GM19043 (cell line): ENCODE measurements around the gene LOC128125822.

ENCODE experiments used
- ATAC-seq: cut with Tn5 transposase; IDR thresholded peaks from one replicate; pipeline ENCODE4 v1.9.1; 2021; ENCODE audit warnings: low read depth; ENCODE audit not compliant: unreplicated experiment

The LOC128125822 gene

DNA sequence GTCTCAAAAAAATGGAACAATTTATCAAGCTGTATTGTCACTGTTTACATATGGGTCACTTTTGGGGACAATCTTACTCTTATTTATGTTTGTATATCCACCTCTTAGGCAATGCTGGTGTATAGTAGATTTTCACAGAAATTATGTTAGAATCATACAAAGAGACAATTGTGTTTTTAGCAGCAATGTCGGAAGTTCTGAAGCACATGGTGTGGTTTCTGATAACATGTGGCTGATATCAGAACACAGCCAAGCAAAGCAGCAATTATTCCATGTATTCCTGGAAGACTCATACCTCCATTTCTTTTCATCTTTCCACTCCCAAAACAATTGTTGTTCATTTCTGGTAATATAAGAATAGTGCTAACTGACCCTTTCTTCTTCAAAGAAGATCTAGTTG is 17.5 kb upstream of the LOC128125822 start:
- no peak for ATAC-seq

DNA sequence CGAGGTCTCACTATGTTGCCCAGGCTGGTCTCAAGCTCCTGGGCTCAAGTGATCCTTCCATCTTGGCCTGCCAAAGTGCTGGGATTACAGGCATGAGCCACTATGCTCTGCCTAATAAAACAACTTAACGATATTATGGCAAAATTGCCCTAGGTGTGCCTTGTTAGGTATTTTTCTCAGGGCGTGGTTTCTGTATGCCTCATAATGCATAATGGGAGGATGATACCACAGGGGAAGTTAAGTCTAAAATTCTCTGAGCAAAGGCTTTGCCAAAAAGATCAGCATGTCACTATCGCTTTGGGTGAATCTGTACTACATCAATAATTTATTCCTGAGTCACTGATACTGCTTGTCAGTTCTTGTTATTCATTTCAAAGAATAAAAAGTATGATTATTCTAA is 15.9 kb upstream of the LOC128125822 start:
- no peak for ATAC-seq

DNA sequence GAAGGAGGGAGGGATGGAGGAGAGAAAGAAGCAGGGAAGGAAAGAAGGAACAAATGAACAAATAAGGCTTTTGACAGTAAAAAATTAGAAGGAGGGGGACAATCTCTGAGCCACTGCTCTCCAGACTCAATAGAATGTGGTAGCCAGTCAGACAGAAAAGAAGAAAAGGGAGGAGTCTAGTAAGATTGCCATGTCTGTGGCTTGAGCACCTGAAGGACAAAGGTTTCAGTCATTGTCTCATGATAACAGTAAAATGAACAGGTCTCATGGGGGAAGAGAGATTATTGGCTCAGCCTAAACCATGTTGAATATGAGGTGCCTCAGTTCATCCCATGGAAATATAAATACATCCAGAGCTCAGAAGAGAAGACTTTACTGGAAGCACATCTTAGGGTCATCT is 14.0 kb upstream of the LOC128125822 start:
- peak; percentile 51 for ATAC-seq

DNA sequence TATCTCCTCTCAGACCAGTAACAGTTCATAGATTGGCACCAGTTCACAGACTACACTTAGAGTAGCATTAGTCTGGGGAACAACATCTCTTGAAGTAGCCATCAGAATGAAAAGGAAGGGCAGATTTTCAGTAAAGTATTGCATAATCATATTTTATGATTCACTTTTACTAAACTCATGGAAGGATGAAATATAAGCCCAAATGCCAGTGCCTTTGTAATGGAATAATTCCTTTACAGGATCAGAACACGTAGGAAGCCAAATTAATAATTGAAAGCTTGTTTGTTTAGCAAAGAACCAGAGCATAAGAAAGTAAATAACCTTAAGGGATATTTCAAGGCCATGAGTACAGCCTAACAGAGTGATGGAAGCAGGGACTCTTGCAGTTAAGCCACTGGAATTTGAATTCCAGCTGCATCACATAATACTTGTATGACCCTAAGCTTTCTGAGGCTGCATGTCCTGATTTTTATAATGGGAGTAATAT is 11.4 kb upstream of the LOC128125822 start:
- no peak for ATAC-seq

DNA sequence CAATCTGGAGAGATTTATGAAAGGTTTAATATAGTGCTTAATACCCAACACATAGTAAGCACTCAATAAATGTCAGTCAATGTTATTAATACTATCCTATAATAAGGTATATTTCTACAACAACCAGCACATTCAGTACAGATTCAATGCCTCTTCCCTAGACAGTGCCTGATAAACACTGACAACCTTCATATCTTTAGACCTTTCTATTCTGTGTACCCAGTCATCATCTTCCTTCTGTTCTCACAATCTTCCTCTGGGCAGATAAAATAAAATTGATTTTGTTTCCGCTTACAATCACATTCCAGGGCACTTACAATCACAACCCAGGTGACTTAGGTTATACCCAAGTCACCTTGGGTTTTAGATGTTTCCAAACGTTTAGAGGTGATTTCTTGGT is 11.0 kb upstream of the LOC128125822 start:
- no peak for ATAC-seq

DNA sequence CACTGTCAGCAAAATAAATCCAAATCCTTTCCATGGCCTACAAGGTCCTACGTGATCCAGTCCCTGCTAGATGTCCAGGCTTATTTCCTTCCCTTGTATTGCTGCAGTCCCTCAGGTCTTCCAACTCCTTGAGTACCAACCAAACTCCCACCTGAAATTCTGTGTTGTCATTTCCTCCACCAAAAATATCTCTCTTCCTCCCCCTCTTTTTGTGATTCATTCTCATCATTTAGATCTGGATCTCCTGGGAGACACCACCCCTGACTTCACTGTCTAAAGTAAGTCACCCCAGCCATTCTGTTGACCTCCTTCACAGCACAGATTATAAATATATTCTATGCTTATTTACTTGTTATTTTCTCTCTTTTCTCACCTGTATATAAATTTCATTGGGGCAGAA is 9.0 kb upstream of the LOC128125822 start:
- ATAC-seq, result no peak

DNA sequence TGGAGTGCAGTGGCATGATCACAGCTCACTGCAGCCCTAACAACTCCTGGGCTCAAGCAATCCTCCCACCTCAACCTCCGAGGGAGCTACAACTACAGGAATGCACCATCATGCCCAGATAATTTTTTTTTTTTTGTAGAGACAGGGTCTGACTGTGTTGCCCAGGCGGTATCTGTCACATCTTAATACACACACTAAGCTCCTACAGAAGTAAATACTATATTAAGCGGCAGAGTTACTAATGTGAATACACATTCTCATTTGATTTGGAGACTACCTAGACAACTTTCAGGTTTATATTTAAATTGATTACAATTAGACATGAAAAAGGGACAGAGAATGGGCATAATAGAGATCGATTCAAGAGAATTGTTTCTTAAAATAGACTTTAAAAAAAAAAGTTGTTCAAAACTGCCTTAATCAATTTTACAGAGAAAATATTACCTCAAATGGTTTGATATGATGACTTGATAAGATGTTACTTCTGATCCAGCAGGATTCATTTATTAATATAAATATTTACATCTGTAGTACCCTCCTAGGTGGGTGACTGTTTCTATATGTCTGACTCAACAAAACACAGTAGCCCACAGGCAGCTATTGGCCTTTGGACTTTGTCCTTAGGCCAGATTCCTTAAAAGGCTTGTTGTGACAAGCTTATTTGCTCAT is 7.1 kb upstream of the LOC128125822 start:
- no peak for ATAC-seq

DNA sequence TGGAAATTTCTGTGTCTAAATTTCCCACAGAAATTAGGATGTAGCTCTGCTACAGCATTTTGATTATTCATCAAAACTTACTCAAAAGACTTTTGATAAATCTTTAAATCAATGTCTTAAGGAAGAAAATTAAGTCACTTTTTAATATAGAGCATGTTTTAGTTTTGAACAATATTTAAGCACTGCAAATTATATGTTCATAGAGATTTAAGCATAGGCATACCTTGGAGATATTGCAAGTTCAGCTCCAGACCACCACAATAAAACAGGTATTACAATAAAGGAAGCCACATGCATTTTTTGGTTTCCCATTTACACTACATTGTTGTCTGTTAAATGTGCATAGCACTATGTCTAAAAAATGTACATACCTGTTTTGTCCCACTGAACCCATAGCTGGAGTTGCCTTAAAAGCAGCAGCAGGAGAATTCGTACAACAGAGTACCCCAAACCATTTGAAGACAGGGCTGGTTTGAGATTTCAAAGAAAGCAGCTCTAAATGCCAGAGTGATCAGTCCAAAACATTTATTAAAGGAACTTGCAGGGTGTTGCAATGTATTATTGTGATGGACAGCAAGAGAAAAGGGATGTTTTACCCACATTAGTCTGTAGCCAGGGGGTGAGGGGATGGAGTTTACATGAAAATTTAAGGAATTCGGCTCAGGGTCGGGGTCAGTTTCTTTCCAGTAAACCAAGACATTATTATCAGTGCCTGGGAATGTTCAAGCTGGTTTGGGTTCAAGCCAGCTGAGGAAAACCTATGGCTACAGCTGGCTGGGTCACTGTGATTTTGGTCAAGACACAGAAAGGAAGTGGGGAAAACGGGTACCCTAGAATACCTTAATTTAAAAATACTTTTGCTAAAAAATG is 6.3 kb upstream of the LOC128125822 start:
- no peak for ATAC-seq

DNA sequence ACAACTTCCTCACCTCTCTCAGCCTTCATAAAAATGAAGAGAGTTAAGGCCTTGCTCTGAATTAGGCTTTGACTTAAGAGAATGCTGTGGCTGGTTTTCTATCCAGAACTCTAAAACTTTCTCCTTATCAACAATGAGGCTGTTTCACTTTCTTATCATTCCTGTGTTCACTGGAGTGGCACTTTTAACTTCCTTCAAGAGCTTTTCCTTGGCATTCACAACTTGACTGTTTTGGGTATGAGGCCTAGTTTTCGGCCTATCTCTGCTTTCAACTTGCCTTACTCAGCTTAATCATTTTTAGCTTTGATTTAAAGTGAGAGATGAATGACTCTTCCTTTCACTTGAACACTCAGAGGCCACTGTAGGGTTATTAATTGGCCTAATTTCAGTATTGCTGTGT is 4.3 kb upstream of the LOC128125822 start:
- ATAC-seq, result no peak

DNA sequence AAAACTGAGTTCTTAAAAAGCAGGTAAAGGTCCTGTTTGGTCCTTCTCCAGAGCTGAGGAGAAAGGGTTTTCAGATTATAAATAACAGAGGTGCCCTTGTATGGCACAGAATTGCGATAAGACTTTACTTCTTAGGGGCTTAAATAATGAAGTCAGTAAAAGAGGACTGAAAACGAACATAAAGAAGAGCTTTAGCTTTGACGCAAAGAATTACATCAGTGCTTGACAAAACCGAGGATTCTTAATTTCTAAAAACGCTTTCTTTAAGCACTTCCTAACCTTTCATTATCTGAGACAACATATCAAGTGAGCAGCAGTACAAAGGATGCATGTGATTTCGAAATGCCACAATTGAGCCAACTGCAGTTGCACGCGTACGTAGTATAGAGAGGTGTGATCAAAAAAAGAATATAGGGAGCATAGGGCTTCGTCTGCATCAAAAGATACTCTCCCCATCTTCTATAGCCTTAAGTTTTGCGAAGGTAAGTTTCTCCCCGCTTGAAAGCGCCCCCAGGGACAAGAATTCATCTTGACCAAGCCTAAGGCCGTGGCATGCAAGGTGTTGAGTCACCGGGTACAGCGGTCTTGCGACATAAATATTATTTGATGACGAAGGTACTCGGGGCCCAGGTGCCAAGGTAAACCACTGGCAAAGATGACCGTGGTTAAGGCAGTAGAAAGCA is 778 bp upstream of the LOC128125822 start:
- ATAC-seq, result no peak

DNA sequence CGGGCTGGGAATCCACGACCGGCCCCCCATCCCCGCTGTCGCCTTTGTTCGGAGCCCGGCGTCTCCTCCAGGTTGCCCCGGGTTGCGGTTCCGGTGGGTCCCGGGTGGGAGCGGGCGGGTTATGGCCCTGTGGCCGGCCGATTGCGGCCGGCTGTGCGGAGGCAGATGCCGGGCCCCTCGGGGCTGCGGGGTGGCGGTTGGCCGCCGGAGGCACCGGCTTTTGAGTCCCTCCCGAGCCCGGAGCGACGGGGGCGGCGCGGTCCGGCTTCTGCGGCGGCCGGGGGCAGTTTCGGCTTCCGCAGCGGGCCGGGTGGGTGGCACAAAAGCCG is 431 bp downstream of the LOC128125822 start:
- no peak for ATAC-seq

DNA sequence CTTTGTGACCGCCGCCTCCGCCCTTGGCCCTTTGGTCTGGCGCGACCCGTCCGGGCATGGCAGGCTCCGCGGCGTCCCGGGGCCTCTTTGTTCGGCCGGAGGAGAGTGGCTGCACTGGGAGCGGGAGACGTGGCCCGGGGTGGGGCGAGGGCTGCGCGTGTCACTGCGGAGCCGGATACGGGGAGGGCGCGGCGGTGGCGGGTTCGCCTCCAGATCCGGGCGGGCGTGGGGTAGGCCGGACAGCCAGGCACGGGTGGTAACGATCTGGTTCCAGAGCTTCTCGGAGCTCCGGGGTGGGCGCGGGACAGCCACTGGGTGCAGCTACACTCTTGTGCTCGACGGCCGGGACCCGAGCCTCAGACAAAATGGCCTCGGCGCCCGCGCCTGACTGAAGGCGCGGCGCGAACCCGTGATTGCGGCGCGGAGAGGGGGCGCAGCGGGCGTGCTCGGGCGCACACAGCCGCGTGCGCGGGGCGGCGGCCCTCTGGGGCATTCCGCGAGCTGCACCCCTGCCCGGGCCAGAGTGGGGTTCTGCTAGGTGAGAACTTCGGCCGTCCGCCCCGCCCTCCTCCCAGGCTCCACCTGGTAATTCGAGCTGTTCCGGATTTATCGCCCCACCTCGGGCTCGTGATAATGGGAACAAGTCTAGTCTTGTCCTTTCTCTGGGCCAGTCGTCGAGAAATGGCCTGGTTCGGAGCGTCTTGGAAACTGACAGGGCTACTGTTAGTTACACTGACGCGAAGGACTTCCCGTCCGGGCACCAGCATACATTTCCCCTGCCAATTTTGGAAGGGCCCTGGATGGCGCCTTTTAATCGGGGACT is 1.0 kb downstream of the LOC128125822 start:
- peak; percentile 30 for ATAC-seq

DNA sequence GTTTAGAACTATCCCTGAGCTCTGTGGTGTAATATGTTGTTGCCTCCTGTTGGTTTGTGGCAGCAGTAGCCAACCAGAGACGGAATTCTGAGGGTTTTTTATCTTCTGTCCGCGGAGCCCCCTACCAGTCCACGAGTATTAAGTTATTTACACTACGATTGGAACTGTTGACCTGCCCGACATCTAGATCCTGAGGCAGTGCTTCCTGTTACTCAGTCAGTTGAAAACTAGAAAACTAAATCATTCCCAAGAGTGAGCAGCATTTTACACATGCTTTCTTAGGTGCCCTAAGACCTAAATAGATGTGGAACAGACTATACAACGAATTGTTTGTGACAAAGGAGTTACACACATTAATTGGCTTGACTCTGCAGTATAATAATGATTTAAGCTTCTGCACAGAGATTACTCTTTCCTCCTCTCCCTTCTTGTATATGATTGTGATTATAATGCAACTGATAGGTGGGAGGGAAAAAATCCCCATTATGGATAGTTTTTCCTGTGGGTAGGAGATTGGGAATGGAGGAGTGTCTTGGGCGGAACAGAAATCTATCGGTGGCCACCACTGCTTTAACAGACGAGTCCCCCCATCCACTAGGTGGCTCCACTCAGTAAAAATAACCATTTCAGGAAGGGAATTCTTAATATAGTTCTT is 1.7 kb downstream of the LOC128125822 start:
- ATAC-seq, result peak; percentile 12

DNA sequence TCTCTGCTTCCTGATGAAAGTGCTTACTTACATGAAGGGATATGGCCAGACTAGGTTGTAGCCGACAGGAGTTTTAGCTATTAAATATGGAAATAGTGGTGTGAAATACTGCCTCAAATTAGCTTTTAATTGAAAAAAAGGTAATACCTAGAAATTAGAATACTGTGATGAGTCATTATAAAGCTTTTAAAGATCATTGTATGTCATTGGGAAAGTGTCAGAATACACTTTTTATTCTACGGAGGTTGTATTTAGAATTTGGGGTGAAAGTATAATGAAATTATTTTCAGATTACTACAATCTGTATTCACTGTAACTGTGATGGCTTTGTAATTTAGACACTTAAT is 2.2 kb downstream of the LOC128125822 start:
- no peak for ATAC-seq

DNA sequence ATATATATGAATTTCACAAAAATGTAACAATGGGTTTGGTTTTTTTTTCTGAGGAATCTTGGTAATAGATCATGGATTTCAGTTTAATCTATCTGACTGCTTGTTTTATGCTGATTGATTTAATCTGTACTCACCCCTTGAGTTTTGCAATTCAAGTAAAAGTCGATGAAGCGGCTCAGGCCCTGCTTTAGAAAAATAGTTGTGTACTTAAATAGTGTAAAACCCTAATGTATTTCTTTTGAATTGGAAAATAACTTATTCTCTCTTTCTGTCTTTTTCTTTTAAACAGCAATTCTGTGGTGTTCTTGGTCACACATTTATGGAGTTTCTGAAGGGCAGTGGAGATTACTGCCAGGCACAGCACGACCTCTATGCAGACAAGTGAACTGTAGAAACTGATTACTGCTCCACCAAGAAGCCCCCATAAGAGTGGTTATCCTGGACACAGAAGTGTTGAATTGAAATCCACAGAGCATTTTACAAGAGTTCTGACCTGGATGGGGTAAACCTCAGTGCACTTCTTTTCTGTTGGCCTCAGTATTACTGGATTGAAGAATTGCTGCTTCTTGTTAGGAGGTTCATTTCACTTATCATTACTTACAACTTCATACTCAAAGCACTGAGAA is 4.0 kb downstream of the LOC128125822 start:
- no peak for ATAC-seq

DNA sequence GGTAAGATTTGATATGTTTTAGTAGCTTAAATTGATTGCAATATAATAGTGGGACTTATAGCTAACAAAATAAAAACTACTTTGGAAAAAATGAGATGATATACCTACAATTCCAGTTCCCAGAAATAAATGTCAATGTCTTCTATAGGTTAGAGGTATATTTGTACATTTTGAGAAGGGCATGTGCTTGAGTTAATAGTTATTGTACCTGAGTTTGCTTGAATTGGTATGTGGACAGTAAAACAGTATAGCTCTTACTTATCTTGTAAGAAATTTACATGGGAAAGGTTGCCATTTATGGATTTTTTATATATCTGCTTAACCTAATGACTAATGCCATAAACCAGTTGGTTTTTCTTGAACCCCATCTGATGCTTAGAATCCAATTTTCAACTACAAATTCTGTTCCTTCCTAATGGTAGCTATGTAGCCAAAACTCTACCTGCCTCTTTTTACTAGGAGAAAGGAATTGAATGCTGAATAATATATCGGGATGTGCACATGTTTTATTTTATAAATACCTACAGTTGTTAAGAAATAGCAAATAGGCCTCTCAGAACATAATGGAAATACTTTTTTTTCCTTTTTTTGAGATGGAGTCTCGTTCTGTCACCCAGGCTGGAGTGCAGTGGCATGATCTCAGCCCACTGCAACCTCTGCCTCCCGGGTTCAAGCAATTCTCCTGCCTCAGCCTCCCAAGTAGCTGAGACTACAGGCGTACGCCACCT is 4.9 kb downstream of the LOC128125822 start:
- no peak for ATAC-seq

DNA sequence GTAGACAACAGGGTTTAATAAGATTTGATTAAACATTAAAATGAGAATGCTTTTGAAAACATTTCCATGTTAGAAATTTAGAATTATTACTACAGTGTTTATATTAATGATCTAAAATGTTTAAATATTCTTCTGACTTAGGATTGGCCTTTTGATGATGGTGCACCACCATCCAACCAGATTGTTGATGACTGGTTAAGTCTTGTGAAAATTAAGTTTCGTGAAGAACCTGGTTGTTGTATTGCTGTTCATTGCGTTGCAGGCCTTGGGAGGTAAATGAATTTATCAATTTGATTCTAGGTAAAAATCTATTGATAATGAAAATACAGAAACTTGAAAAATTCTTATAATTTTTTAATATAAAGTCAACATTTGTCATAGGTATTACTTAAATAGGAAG is 6.5 kb downstream of the LOC128125822 start:
- no peak for ATAC-seq

DNA sequence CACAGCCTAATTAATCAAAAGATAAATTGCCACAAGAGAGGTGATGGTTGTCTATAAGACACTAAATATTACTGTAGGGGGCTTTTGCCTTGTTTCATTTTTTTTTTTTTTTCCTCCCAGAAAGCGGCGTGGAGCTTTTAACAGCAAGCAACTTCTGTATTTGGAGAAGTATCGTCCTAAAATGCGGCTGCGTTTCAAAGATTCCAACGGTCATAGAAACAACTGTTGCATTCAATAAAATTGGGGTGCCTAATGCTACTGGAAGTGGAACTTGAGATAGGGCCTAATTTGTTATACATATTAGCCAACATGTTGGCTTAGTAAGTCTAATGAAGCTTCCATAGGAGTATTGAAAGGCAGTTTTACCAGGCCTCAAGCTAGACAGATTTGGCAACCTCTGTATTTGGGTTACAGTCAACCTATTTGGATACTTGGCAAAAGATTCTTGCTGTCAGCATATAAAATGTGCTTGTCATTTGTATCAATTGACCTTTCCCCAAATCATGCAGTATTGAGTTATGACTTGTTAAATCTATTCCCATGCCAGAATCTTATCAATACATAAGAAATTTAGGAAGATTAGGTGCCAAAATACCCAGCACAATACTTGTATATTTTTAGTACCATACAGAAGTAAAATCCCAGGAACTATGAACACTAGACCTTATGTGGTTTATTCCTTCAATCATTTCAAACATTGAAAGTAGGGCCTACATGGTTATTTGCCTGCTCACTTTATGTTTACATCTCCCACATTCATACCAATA is 7.8 kb downstream of the LOC128125822 start:
- no peak for ATAC-seq

DNA sequence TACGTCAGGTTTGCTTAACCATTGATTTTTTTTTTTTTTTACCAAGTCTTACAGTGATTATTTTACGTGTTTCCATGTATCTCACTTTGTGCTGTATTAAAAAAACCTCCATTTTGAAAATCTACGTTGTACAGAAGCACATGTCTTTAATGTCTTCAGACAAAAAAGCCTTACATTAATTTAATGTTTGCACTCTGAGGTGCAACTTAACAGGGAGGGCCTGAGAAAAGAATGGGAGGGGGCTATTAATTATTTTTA is 8.4 kb downstream of the LOC128125822 start:
- no peak for ATAC-seq
